Kidney epithelial cell (primary cell): ENCODE measurements around the gene WWC2. TPM values are rescaled to one million over a fixed set of nuclear protein-coding genes. Genes with fewer than 3 reads are reported as not detected.
"Not testable (repeated sequence)": the region's sequence is repeated elsewhere in the genome, so short reads cannot be mapped to it uniquely, and the experiment has no call there.

Experiments
- DNase-seq: peaks from one replicate; pipeline ENCODE4 v3.0.0-alpha.2; 2010; ENCODE audit warnings: low read depth
- H3K27me3 ChIP-seq: 2 replicates; pipeline ENCODE4 v1.6.0; 2011; ENCODE audit warnings: low read length; ENCODE audit not compliant: control insufficient read depth, insufficient read depth
- H3K36me3 ChIP-seq: 2 replicates; pipeline ENCODE4 v1.5.1; 2011; ENCODE audit warnings: low read length; ENCODE audit not compliant: control insufficient read depth, insufficient read depth
- H3K4me3 ChIP-seq: 2 replicates; pipeline ENCODE4 v1.5.1; 2011; ENCODE audit warnings: low read depth, mild to moderate bottlenecking, control low read depth, low read length
- CTCF ChIP-seq: IDR thresholded peaks from 2 replicates; pipeline ENCODE4 v1.5.1; 2011; ENCODE audit warnings: mild to moderate bottlenecking, moderate library complexity, low read length, control low read depth, inconsistent platforms; ENCODE audit not compliant: insufficient read depth, poor library complexity, severe bottlenecking
- total RNA-seq: library from RNA; depleted of rRNA; stranded (reverse); fragments of >200 nt; gene quantifications from 2 replicates; pipeline ENCODE4 v1.2.3, GENCODE V29; 2015

Gene WWC2
- total RNA-seq, 1 donor from 2014 or later: 29.0 TPM

DNA sequence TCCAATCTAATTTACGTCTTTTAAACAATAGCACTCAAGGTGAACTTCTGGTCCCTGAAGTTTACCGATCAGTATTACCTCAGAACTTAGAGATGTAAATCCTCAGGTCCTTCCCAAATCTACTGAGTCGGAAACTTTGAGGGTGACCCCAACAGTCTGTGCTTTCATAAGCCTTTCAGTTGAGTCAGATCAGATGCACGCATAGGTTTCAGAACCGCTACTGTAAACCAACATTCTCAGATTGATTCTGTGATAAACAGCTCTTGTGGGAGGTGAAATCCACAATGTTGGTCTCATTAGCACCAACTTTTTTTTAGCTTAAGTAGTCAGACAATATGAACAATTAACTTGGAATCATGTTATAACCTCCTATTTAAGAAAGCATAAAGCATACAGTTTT is 86.0 kb downstream of the WWC2 start:
- no peak overlapping the region for H3K4me3 ChIP-seq
- TF ChIP-seq CTCF: no peak
- no peaks in the 10 kb centered on the region for H3K36me3 ChIP-seq
- no peaks in the 10 kb centered on the region for H3K27me3 ChIP-seq
- no peak for DNase-seq

DNA sequence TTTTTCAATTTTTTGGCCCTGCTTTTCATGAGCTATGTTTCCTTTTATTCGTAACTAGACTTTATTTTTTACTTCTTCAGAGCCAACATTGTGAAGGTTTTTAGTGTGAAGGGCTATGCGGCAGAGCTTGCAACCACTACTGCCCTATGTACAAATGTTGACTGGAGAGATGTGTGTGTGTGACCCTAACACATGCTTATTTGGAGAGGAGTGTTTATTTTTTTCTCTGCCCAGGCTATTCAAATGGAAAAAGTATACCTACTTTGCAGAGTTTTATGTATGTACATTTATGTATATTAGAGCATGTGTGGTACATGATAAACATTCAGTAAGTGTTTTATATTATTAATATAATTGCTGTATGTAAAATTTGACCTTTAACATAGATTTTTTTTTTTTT is 86.5 kb downstream of the WWC2 start:
- Histone ChIP-seq H3K4me3 (no peak overlapping the region), H3K36me3 (no peaks in the 10 kb centered on the region), H3K27me3 (no peaks in the 10 kb centered on the region)
- TF ChIP-seq CTCF: no peak
- DNase-seq: no peak

GRCh38 chr4:183186813-183187212 is 87.8 kb downstream of the WWC2 start:
- Histone ChIP-seq H3K36me3 (no peaks in the 10 kb centered on the region), H3K4me3 (no peak overlapping the region), H3K27me3 (no peaks in the 10 kb centered on the region)
- DNase-seq: no peak
- TF ChIP-seq CTCF: no peak

- H3K4me3 ChIP-seq: no peak overlapping the region
- no peak for TF ChIP-seq CTCF
- DNase-seq: no peak
- H3K36me3 ChIP-seq: no peaks in the 10 kb centered on the region
- H3K27me3 ChIP-seq: no peaks in the 10 kb centered on the region
Observed at GRCh38 chr4:183190900-183191527, 92.0 kb downstream of the WWC2 start.

DNA sequence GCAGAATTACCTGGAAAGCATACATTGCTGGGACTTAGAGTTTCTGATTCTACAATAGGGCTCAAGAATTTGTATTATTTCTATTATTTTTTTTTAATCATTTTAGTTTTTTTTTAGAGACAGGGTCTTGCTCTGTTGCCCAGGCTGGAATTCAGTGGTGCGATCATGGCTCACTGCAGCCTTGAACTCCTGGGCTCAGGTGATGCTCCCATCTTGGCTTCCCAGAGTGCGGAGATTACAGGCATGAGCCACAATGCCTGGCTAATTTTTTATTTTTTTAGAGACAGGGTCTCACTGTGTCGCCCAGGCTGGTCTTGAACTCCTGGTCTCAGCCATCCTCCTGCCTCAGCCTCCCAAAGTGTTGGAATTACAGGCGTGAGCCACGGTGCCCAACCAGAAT is 92.6 kb downstream of the WWC2 start:
- H3K4me3 ChIP-seq: no peak overlapping the region
- DNase-seq: no peak
- H3K27me3 ChIP-seq: no peaks in the 10 kb centered on the region
- no peaks in the 10 kb centered on the region for H3K36me3 ChIP-seq
- no peak for TF ChIP-seq CTCF

DNA sequence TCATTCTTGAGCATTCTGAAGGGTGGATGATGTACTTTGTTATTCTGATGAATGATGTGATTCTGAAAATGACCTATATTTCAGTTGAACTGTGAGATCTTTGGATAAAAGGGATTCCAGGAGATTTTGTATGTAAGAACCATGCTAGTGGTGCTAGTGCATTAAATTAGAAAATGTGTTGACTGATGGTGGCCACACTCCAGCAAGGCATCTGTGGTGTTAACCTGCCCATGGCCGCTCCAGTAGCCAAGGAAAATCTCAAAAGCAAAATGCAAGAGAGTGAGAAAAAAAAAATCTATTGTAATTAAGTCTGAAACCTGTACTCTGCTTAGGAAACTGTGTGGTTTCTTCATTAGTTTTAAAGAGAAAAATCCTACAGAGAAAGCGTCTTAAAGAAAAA is 93.5 kb downstream of the WWC2 start:
- no peak for DNase-seq
- TF ChIP-seq CTCF: no peak

GRCh38 chr4:183193730-183194338 is 94.8 kb downstream of the WWC2 start:
- not testable (repeated sequence) for DNase-seq, H3K4me3 ChIP-seq, H3K27me3 ChIP-seq, H3K36me3 ChIP-seq

More for the DNA sequence above, 93.5 kb downstream of the WWC2 start:
- Histone ChIP-seq H3K36me3 (no peaks in the 10 kb centered on the region), H3K27me3 (no peaks in the 10 kb centered on the region), H3K4me3 (no peak overlapping the region)
